H9 (cell line): Measurements from ENCODE around the gene CLOCK. TPM values are rescaled to one million over a fixed set of nuclear protein-coding genes. Genes with fewer than 3 reads are reported as not detected.

Experiments
- DNase-seq: peaks from one replicate; pipeline ENCODE4 v3.0.0-alpha.2; 2017
- H2AFZ ChIP-seq: one replicate; pipeline ENCODE4 v1.6.1; 2013; ENCODE audit warnings: mild to moderate bottlenecking, low read length, control low read depth, moderate library complexity
- H2AK5ac ChIP-seq: 2 replicates; pipeline ENCODE4 v1.6.1; 2013; ENCODE audit warnings: low read length, control low read depth, mixed read lengths; ENCODE audit not compliant: insufficient read length
- H2BK120ac ChIP-seq: one replicate; pipeline ENCODE4 v1.6.1; 2013; ENCODE audit warnings: low read depth, mild to moderate bottlenecking, low read length, control low read depth, inconsistent platforms; ENCODE audit not compliant: poor library complexity, severe bottlenecking
- H2BK12ac ChIP-seq: 2 replicates; pipeline ENCODE4 v1.6.1; 2013; ENCODE audit warnings: low read length, control low read depth, mixed read lengths, low read depth; ENCODE audit not compliant: insufficient read length
- H2BK15ac ChIP-seq: 2 replicates; pipeline ENCODE4 v1.6.1; 2013; ENCODE audit warnings: low read depth, low read length, control low read depth
- H2BK20ac ChIP-seq: one replicate; pipeline ENCODE4 v1.6.1; 2013; ENCODE audit warnings: low read depth, mild to moderate bottlenecking, low read length, control low read depth, inconsistent platforms; ENCODE audit not compliant: poor library complexity, severe bottlenecking
- H2BK5ac ChIP-seq: 2 replicates; pipeline ENCODE4 v1.6.1; 2013; ENCODE audit warnings: low read length, control low read depth, mixed read lengths; ENCODE audit not compliant: insufficient read length
- H3K14ac ChIP-seq: 2 replicates; pipeline ENCODE4 v1.6.1; 2013; ENCODE audit warnings: low read length, control low read depth; ENCODE audit not compliant: insufficient read depth
- H3K18ac ChIP-seq: 2 replicates; pipeline ENCODE4 v1.6.1; 2013; ENCODE audit warnings: low read depth, mild to moderate bottlenecking, mixed read lengths, low read length, control low read depth; ENCODE audit not compliant: insufficient read length
- H3K23ac ChIP-seq: 2 replicates; pipeline ENCODE4 v1.6.1; 2013; ENCODE audit warnings: low read length, control low read depth, mixed read lengths, low read depth; ENCODE audit not compliant: insufficient read length
- H3K23me2 ChIP-seq: 2 replicates; pipeline ENCODE4 v1.6.1; 2013; ENCODE audit warnings: low read depth, mild to moderate bottlenecking, mixed read lengths, low read length, control low read depth; ENCODE audit not compliant: insufficient read length, poor library complexity, severe bottlenecking
- H3K27ac ChIP-seq: 2 replicates; pipeline ENCODE4 v1.5.1; 2013; ENCODE audit warnings: low read length, control low read depth, mixed read lengths, low read depth; ENCODE audit not compliant: insufficient read length
- H3K27me3 ChIP-seq: 2 replicates; pipeline ENCODE4 v1.6.1; 2013; ENCODE audit warnings: low read length, control low read depth, inconsistent platforms; ENCODE audit not compliant: insufficient read depth
- H3K4ac ChIP-seq: 2 replicates; pipeline ENCODE4 v1.6.1; 2013; ENCODE audit warnings: low read depth, mild to moderate bottlenecking, control low read depth, inconsistent platforms, low read length, moderate library complexity
- H3K4me1 ChIP-seq: 2 replicates; pipeline ENCODE4 v1.6.1; 2013; ENCODE audit warnings: low read length, control low read depth, inconsistent platforms; ENCODE audit not compliant: insufficient read depth
- H3K4me2 ChIP-seq: 2 replicates; pipeline ENCODE4 v1.6.1; 2013; ENCODE audit warnings: low read length, control low read depth, mixed read lengths; ENCODE audit not compliant: insufficient read length, insufficient read depth
- H3K56ac ChIP-seq: 2 replicates; pipeline ENCODE4 v1.6.1; 2013; ENCODE audit warnings: low read depth, mild to moderate bottlenecking, mixed read lengths, low read length, control low read depth; ENCODE audit not compliant: insufficient read length
- H3K79me1 ChIP-seq: 2 replicates; pipeline ENCODE4 v1.6.1; 2013; ENCODE audit warnings: low read depth, mild to moderate bottlenecking, moderate library complexity, low read length, control low read depth, inconsistent platforms; ENCODE audit not compliant: insufficient read depth, poor library complexity, severe bottlenecking
- H3K79me2 ChIP-seq: 2 replicates; pipeline ENCODE4 v1.6.1; 2013; ENCODE audit warnings: low read length, control low read depth, inconsistent platforms; ENCODE audit not compliant: insufficient read depth
- H3K9ac ChIP-seq: 2 replicates; pipeline ENCODE4 v1.6.1; 2013; ENCODE audit warnings: low read length, control low read depth, mixed read lengths; ENCODE audit not compliant: insufficient read length; ENCODE audit errors: extremely low read depth
- H3K9me3 ChIP-seq: one replicate; pipeline ENCODE4 v1.6.1; 2013; ENCODE audit warnings: low read depth, low read length, inconsistent platforms; ENCODE audit not compliant: control insufficient read depth
- H3T11ph ChIP-seq: one replicate; pipeline ENCODE4 v1.6.1; 2013; ENCODE audit warnings: mild to moderate bottlenecking, low read length, control low read depth, inconsistent platforms
- H4K20me1 ChIP-seq: one replicate; pipeline ENCODE4 v1.6.1; 2013; ENCODE audit not compliant: control insufficient read depth, insufficient read length, insufficient read depth
- H4K5ac ChIP-seq: 2 replicates; pipeline ENCODE4 v1.6.1; 2013; ENCODE audit warnings: low read depth, mild to moderate bottlenecking, mixed read lengths, low read length, control low read depth; ENCODE audit not compliant: insufficient read length
- H4K8ac ChIP-seq: replicated peaks from 2 replicates; pipeline ENCODE4 v1.6.1; 2013; ENCODE audit warnings: low read length, control low read depth, mixed read lengths, low read depth; ENCODE audit not compliant: insufficient read length
- H4K91ac ChIP-seq: 2 replicates; pipeline ENCODE4 v1.6.1; 2013; ENCODE audit warnings: low read depth, mild to moderate bottlenecking, moderate library complexity, mixed read lengths, low read length, control low read depth; ENCODE audit not compliant: insufficient read length
- H3K27ac Mint-ChIP-seq, 3 experiments: 2 replicates in 2 of 3; 3 replicates in 1 of 3; pipeline ENCODE4 v1.8.0; 2020 to 2021; ENCODE audit warnings: mixed read lengths in 3 of 3, mild to moderate bottlenecking in 1 of 3, moderate library complexity in 1 of 3
- H3K27me3 Mint-ChIP-seq: 2 replicates; pipeline ENCODE4 v1.8.0; 2021; ENCODE audit warnings: low read depth, mild to moderate bottlenecking, moderate library complexity, mixed read lengths
- H3K36me3 Mint-ChIP-seq, 3 experiments: 2 replicates in 2 of 3; 3 replicates in 1 of 3; pipeline ENCODE4 v1.8.0; 2020 to 2021; ENCODE audit warnings: low read depth in 3 of 3, mixed read lengths in 3 of 3; ENCODE audit not compliant: insufficient read depth in 1 of 3
- H3K4me1 Mint-ChIP-seq, 2 experiments: 2 replicates each; pipeline ENCODE4 v1.8.0; 2020; ENCODE audit warnings: mixed read lengths in 2 of 2
- H3K4me3 Mint-ChIP-seq, 2 experiments: 2 replicates in 1 of 2; 3 replicates in 1 of 2; pipeline ENCODE4 v1.8.0; 2020 to 2021; ENCODE audit warnings: mild to moderate bottlenecking in 2 of 2, mixed read lengths in 2 of 2, moderate library complexity in 1 of 2
- H3K9me3 Mint-ChIP-seq, 2 experiments: 2 replicates in 1 of 2; 3 replicates in 1 of 2; pipeline ENCODE4 v1.8.0; 2020; ENCODE audit warnings: mild to moderate bottlenecking in 2 of 2, mixed read lengths in 2 of 2, moderate library complexity in 1 of 2
- whole genome bisulfite sequencing: extraction: QIAGEN DNeasy Blood & Tissue Kit; methylation state at CpG from one replicate; pipeline ENCODE4 v1.1.7; 2013; ENCODE audit warnings: missing lambda C conversion rate, low lambda C conversion rate, mixed read lengths; ENCODE audit not compliant: insufficient read length; ENCODE audit errors: extremely low coverage; 5-methylcytosine and 5-hydroxymethylcytosine counted together
- total RNA-seq: library from RNA; stranded (reverse); gene quantifications from 2 replicates; pipeline ENCODE4 v1.2.1, GENCODE V29; 2021
- TF ChIP-seq, protein P1 (sequence below): fragments of 200-600 bp; sonication (generic); conservative IDR thresholded peaks from 3 replicates; pipeline ENCODE4 v1.8.0; 2021; ENCODE audit warnings: antibody characterized with exemption, mild to moderate bottlenecking

The CLOCK gene
- total RNA-seq, 1 experiment from 2014 or later: 16.2 TPM

DNA sequence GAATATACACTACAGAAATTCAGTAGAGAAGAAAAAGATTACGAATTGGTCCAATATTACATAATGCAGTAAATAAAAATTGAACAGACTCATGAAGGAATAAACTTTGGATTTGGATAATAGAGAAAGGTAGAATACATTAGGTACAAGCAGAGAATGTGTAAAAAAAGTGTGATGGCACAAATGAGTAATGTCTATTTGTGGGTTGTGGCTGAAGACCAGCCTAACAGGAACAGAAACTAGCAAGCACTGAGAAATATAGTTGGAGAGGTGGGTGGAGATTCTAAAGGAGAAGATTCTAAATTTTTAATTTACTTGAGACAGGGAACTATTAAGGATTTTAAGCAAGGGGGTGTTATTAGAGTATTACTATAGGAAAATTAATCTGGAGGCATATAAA, 15.2 kb upstream of the CLOCK start:
- peaks cover 0 to 4% (median 0%) of the 10 kb centered on the region in 3 experiments; a peak in 4 of 7 replicates for H3K36me3 Mint-ChIP-seq
- no peak overlapping the region for H3K4me3 Mint-ChIP-seq
- Histone ChIP-seq H2BK15ac (no peak overlapping the region), H4K20me1 (no peaks in the 10 kb centered on the region), H3K4me1 (no peaks in the 10 kb centered on the region), H3K23me2 (no peaks in the 10 kb centered on the region), H2BK20ac (no peak overlapping the region), H3K14ac (no peak overlapping the region), H2AFZ (no peak overlapping the region), H2BK5ac (no peak overlapping the region), H3K4ac (no peak overlapping the region), H4K91ac (no peak overlapping the region), H3K56ac (no peak overlapping the region), H3K9me3 (no peaks in the 10 kb centered on the region), H3K27me3 (no peaks in the 10 kb centered on the region), H3K79me2 (no peaks in the 10 kb centered on the region), H4K5ac (no peak overlapping the region), H2BK120ac (no peak overlapping the region), H3K4me2 (no peak overlapping the region), H2AK5ac (no peak overlapping the region), H3K27ac (no peak overlapping the region), H3K23ac (no peak overlapping the region), H4K8ac (no peak overlapping the region), H3K79me1 (no peaks in the 10 kb centered on the region), H3K9ac (no peak overlapping the region), H2BK12ac (no peak overlapping the region), H3T11ph (no peak overlapping the region), H3K18ac (no peak overlapping the region)
- peaks cover 0 to 3% of the 10 kb centered on the region in 2 experiments; a peak in 2 of 5 replicates for H3K9me3 Mint-ChIP-seq
- H3K27me3 Mint-ChIP-seq: peaks cover 1% of the 10 kb centered on the region; the same call in 1 of the 2 replicates
- TF ChIP-seq, protein P1, sequence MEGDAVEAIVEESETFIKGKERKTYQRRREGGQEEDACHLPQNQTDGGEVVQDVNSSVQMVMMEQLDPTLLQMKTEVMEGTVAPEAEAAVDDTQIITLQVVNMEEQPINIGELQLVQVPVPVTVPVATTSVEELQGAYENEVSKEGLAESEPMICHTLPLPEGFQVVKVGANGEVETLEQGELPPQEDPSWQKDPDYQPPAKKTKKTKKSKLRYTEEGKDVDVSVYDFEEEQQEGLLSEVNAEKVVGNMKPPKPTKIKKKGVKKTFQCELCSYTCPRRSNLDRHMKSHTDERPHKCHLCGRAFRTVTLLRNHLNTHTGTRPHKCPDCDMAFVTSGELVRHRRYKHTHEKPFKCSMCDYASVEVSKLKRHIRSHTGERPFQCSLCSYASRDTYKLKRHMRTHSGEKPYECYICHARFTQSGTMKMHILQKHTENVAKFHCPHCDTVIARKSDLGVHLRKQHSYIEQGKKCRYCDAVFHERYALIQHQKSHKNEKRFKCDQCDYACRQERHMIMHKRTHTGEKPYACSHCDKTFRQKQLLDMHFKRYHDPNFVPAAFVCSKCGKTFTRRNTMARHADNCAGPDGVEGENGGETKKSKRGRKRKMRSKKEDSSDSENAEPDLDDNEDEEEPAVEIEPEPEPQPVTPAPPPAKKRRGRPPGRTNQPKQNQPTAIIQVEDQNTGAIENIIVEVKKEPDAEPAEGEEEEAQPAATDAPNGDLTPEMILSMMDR: no peak
- no peak for DNase-seq
- H3K4me1 Mint-ChIP-seq: peaks cover 21 to 22% of the 10 kb centered on the region in 2 experiments
- no peak overlapping the region for H3K27ac Mint-ChIP-seq
- WGBS: no CpG with 5 or more reads among the region's 1 CpG
